Activated CD8-positive, alpha-beta memory T cell treated with anti-CD3 and anti-CD28 coated beads, Interleukin-2, amount 50 U/mL, for 4 hours (primary cell): ENCODE data around the gene BNIP3.
A peak's percentile ranks its signal among the peaks of the same experiment; 100 is the strongest.

Experiments used
- DNase-seq: peaks from one replicate; pipeline ENCODE4 v3.0.0-alpha.2; 2020

Gene BNIP3, protein sequence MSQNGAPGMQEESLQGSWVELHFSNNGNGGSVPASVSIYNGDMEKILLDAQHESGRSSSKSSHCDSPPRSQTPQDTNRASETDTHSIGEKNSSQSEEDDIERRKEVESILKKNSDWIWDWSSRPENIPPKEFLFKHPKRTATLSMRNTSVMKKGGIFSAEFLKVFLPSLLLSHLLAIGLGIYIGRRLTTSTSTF

DNA sequence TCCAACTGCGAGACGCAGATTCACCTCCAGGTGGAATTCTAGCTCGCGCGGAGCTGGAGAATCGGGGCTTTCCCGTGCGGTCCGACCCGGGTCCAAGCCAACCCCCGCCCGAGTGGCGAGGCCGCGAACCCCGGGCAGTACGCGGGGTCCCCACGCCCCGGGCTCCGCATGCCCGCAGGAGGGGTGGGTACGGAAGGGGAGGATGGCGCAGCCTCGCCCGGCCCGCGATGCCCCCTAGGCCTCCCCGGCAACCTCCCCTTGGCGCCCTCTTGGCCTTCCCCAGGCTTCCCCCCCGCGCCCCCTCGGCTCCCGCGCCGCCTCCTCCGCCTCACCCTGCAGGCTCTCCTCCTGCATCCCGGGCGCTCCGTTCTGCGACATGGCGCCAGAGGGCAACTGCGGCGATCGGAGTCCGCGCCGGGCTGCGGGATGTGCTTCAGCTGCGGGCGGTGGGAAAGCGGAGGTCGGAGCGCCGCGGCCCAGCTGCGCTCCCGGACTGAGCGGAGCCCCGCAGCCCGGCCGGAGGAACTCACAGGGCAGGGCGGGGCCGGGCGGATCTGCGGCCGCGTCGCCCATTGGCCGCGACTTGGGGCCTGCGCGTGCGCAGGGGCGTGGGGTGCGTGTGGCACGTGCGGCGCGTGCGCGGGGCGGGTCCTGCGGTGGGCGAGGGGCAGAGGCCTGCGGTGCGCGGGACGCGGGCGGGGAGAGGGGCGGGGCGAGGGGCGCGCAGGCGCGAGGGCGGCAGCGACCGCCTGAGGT lies at the start of gene BNIP3:
Gene BNIP3, minus strand, starts transcription at position 495 of the 756 bp plus-strand sequence. Its CDS starts 117 bp downstream, at position 378.
- peak; percentile 96 for DNase-seq

DNA sequence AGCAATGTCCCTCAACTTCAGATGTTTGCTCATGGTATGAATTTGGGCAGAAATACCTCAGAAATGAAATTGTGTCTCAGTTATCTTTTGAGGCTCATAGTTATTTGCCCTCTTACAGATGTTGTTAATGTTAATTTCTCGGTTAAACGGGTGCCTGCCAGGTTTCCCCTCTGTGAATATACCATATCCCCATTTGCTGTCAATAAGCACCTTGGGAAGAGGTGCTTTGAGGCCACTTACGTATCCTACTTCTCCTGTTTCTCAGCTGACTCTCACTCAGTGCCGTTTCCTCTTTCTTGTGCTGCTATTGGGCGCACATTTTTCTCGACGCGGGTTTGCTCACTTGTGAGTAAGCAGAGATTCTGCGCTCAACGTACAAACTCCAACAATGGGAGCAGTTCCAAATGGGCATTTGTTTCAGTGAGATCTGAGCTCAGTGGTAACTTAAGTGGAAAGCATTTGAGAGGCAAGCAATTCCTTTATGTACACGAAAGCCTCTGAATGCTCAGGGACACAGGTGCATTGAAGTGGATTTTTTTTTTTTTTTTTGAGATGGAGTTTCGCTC lies 49.3 kb upstream of the BNIP3 start:
- DNase-seq: no peak

DNA sequence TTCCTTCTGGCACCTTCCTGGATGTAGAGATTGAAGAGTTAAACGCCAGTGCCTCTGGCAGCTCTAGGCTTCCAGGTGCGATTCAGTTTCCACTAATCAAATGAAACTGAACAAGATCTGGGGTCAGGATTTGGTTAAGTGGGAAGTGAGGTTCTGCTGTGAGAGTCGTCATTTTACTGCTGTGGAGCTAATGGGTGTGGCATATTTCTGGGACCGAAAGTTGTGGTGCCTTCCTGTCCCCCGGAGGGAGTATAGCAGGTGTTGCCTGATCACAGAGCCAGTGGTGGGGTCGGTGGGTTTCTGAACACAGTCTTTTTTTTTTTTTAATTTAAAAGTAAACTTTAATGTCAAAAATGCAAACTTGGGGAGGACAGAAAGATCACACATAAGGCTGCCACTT lies 47.0 kb upstream of the BNIP3 start:
- no peak for DNase-seq

DNA sequence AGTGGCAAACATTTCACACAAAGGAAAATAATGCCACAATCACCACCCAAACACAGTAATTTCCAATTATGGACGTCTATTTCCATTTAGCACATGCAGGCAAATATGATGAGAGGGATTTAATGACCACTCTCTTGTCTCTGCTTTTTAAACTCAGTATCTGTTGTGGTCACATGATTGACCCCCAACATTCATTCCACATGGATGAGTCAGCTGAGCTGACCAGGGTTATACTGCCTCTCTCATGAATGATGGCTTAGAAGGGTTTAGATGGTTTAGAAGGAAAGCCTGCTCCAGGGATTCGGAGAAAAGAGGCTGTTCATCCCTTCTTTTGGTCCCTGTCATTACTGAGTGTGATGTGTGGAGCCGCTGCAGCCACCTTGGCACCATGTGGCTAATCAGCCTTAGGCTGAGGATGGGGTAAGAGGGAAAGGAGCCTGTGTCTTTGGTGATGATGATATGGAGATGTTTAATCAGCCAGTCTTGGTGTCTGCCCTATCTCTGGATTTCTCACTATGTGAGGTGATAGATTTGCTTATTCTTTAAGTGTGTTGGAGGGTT lies 45.8 kb upstream of the BNIP3 start:
- DNase-seq: no peak

DNA sequence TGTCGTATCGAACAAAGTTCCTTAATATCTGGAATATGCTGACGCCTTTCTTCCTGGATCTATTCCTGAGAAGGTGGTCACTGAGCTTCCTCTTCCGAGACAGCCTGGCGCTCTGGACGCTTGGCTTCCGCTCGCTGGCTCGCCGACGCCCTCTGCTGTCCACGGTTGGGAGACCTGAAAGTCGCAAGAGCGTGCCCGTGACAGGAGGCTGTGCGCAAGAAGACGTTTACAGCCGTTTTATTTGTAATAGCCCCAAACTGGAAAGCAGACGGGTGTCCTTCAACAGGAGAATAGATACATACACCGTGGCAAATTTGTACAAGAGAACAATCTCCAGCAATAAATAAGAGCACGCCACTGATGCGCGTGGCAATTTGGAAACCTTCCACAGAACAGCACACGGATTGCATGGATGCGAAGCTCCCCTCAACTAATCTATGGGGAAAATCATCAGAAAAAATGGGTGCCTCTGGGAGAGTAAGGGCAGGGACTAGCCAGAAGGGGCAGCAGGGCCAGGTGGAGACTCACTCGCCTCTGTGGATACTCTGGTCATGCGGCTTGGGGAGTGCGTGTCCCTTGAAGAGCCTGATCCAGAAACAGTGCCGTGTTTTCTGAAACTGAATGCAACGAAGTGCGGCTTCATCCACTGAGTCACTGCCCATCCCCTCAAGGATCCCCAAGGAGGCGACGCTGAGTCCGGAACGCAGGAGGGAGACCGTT lies 41.5 kb upstream of the BNIP3 start:
- peak; percentile 78 for DNase-seq

DNA sequence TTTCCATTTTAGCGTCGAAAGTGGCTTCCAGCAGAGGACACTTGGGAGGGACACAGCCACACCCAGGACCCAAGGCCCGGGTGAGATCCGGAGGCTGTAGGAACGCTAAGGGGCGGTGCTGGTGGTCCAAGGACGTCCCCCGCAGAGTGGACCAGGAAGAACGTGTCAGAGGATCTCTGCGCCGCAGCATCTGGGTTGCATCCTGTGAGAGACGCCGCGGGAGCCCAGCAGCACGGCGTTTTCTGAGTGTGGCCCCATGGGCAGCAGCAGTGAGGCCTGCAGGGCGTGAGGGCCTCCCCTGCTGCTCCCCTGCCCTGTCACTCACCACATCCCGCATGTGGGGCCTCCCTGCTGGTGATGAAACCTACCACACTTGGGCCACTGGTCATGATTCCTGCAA lies 40.5 kb upstream of the BNIP3 start:
- no peak for DNase-seq

DNA sequence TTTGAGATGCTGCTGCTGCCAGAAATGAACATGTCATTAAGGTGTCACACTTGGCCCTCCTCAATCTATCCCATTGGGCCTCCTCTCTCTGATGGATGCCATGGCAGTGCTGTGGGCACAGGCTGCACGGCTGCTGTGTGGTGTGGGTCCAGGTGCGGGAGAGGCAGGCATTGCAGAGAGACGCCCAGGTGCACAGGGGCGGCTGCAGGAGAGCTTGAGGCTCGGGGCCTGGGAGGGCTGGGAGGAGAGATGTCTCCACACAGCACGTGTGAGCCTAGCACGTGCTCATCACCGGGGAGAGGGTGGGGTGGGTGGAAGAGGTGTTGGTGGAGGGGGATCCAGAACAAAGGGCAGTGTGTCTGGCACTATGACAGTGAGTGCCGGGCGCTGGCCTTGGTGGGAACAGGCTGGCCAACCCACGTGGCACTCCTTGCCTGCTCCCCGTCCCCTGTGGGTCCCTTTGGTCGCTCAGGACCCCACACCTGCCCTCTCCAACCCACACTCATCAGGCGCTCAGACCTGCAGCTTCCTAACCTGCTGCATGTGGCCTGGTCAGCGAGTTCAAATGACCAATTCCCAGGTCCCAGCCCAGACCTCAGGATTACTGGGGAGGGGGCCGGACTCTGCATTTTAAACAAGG lies 39.9 kb upstream of the BNIP3 start:
- DNase-seq: no peak

DNA sequence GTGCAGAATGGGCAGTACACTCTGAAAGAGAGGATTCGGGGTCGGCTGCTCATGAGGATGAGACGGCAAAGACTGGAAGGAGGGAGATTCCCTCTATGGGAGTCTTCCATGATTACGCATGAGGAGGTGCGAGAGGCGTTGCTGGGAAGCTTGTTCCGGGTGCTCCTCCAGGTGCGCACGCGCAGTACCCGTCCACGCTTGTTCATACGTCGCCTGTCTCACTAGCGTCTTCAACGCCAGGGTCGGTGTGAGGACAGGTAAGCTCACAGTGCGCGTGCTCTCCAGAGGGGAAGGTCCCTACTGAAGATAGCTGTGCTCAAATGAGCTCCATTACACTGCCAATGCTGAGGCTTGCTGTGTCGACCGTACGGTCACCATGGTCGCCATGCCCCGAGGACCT lies 39.3 kb upstream of the BNIP3 start:
- no peak for DNase-seq

DNA sequence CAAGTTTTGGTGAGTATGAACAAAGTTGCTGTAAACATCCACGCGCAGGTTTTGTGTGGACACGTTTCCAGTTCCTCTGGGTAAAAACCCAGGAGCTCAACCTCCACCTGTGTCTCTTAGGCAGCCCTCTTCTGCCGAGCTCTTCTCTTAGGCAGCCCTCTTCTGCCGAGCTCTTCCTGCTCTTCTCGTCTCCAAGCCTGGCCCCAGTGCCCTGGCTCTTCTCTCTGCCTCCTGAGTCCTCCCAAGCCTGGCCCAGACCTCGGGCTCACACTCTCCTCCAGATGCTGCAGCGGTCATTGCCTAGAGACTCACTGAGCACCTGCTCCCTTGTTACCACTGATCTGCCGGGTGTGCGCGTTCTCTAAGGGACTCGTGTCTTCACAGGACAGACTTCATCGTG lies 38.7 kb upstream of the BNIP3 start:
- DNase-seq: no peak

DNA sequence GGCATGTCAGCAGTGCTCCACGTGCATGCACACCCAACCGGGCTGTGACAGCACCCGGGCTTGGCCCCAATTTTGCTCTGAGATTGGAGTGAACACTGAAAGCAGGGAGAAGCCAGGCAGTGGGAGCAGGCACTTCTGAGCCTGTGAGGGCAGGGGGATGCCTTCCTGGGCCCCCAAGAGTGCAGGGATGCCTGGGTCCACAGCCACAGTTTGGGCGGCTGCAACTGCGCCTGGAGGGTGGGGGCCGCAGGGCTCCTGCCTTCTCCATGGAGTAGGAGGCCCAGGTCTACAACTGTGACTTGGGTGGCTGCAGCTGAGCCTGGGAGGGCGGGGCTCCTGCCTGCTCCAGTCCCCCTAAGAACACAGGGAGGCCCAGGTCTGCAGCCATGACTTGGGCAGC lies 37.6 kb upstream of the BNIP3 start:
- no peak for DNase-seq

DNA sequence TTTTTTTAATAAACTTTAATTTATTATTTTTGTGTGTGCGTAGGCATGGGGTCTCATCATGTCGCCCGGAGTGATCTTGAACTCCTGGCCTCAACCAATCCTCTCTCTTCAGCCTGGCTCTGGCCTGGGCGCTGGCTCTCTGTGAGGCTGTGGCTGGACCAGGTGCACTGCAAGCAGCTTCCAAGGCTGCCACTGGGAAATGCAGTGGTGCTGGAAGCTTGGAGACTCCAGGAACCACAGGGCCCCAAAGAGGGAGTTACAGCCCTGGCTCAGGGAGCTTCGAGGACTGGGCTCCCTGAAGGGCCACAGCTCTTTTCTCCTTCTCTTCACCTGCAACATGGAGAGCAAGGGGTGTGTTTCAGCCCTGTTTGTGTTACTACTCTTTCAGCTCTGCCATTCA lies 36.7 kb upstream of the BNIP3 start:
- no peak for DNase-seq

DNA sequence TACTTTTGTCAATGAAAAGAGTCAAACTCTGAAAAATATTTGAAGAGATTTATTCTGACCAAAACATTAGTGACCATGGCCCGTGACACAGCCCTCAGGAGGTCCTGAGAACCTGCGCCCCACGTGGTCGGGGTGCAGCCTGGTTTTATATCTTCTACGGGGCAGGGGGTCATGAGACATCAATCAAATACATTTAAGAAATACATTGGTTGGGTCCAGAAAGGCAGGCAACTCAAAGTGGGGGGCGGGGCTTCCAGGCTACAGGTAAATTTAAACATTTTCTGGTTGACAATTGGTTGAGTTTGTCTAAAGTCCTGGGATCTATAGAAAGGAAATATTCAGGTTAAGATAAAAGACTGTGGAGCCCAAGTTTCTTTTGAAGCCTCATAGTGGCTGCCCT lies 34.8 kb upstream of the BNIP3 start:
- no peak for DNase-seq

DNA sequence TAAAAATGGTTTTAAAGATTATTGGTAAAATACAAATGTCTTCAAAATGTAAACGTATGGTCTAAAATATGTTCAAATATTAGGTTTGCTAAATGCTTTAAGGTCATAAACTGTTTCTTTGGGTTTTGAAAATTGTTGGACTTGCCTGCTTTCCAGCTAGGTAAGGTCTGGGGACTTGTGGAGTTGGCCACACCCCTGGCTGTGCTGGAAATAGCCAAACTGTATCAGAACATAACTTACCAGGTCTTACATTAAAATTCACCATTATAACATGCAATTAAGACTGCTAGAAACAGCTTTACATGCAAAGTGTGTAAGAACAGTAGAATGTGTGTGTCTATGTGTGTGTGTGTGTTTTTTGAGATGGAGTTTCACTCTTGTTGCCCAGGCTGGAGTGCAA lies 29.7 kb upstream of the BNIP3 start:
- no peak for DNase-seq

DNA sequence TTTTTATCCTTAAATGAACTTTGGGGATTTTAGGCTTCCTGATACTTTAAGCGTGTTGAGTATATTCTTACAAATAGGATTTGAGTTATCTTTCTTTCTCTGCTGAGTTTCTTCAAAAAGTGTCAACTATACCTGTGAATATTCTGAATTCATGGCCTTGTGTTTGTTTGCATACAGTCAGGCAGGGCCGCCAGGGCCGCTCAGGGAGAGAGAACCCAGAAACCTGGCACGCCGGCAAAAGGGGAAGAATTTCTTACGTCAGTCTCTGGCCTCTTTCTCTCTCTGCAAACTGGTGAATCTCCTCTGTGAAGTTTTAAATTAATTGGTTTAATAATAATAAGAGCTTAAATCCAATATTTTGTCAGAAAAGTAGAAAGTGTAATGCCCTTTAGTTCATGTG lies 29.3 kb upstream of the BNIP3 start:
- DNase-seq: no peak

DNA sequence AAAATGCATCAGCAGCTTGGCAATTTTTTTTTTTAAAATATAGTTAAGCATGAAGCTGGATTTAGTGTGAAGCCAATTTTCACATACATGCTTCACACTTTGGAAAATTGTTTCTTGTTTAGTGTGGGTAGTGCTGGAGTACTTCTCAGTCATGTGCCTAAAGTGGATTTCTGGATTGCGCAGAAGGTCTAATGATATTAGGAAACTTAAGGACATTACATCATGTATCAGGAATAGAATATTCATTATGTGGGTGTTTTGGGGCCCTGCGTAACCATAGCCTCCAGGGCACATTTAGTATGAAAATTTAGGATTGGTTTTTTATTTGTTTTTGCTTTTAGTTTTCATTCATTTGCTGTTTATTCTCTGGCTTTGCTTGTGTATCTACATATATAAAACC lies 28.8 kb upstream of the BNIP3 start:
- DNase-seq: no peak

DNA sequence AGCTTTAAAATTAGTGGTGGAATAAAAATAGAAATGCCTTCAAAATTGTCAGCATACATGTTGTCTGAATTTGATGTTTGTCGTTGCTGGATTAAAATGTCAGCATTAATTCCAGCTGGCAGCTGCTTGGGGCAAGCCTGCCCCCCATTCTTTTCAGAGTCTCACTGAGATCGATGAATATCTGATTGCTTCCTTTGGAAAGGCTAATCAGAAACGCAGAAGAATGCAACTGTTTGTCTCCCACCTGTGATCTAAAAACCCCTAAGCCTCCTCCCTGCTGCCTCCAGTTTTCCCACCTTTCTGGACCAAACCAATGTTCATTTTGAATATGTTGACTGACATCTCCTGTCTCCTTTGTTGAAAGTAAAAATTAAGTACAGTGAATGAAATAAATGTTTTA lies 27.9 kb upstream of the BNIP3 start:
- no peak for DNase-seq

DNA sequence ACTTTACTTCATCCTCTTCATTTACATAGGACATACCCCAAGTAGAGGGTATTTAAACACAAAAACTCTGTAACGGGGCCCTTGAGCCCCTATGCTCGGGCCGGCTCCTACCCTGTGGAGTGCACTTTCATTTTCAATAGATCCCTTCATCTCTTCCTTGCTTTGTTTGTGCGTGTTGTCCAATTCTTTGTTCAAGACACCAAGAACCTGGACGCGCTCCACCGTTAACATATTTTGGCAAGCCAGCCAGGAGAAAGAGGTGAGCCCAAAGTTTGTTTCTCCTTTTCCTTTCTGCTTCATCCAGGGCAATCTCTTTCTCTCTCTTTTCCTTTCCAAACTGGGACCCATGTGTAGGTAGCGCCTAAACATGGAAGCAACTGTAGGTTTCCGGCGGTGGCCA lies 26.0 kb upstream of the BNIP3 start:
- no peak for DNase-seq

DNA sequence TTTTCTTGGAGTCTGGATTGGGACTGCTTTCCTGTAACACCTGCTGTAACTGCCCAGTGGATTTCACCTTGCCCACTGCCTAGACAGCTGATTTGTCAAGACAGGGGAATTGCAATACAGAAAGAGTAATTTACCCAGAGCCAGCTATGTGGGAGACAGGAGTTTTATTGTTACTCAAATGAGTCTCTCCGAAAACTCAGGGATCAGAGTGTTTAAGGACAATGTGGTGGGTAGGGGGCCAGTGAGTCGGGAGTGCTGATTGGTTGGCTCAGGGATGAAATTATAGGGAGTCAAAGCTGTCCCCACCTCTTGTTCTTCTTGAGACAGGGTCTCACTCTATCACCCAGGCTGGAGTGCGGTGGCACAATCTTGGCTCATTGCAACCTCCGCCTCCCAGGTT lies 25.2 kb upstream of the BNIP3 start:
- no peak for DNase-seq

DNA sequence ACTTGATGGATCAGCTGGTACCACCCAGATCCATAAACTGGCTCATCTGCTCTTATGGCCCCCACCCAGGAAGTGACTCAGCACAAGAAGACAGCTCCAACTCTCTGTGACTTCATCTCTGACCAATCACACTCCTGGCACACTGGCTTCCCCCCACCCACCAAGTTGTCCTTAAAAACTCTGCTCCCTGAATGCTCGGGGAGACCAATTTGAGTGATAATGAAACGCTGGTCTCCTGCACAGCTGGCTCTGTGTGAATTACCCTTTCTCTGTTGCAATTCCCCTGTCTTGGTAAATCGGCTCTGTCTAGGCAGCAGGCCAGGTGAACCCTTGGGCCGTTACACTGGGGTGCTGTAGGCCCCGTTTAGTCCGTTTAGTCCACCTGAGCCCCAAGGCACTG lies 23.4 kb upstream of the BNIP3 start:
- no peak for DNase-seq

DNA sequence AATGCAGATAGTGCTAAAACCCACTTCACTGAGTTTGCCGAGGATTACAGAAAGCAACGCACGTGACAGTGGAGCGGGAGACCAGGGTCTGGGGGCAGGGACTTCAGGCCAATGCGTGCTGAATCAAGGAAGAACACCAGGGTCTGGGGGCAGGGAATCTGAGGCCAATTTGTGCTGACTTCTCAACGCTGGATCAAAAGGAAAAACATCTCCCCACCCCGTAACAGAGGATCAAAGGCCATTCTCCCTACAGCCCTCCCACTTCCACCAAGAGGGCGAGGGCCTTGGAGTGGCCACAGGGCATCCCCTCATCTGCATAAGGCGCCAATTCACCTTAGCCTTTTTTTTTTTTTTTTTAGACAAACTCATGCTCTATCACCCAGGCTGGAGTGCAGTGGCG lies 22.3 kb upstream of the BNIP3 start:
- no peak for DNase-seq

DNA sequence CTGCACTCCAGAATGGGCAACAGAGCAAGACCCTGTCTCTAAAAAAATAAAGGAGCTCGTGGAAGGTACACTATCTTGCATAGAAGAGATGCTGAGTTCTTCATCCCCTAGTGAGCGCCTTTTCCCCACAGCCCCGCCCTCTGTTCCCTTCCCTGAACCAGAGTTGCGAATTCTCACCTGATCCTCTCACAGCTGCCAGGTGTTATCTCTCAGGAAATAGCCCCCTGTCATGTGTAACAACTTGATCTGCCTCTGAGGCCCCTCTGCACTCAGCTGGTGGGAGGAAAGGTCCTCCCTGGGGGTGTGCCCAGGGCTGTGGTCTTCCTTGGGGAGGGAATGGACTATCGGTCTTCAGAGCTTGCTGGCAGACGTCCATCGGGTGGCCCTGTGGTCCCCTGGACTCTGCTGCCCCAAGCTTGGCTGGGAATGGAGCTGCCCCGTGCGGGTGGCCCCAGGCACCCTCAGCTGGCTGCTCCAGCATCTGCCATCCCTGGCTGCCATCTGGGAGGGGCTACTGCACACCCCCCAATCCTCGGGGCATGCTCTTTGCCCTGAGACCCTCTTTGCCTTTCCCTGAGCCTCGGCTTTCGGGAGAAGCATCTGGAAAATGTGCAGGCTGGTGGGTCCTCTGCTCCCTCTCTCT lies 21.7 kb upstream of the BNIP3 start:
- no peak for DNase-seq

DNA sequence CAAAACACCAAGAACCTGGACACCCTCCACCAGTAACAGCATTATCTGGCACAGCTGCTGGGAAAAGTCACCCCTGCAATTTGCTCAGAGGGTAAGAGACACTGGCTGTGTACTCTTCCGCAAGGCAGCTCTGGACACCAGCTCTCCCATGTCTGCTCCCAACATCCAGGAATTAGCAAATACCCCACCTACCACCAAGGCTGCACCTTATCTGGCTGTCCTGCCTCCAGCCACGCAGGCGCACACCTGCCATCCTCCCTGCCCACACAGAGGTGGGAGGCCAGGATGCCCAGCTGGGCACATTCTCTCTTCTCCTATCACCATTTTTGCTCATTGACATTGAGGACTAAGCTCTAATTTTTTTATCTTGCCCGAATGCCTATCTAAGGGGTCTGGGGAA lies 20.3 kb upstream of the BNIP3 start:
- no peak for DNase-seq
